Measurements from ENCODE around the gene ZFAND6. TPM values are rescaled to one million over a fixed set of nuclear protein-coding genes. Genes with fewer than 3 reads are reported as not detected.
A peak's percentile ranks its signal among the peaks of the same experiment; 100 is the strongest.
"Not testable (repeated sequence)": the region's sequence is repeated elsewhere in the genome, so short reads cannot be mapped to it uniquely, and the experiment has no call there.

The ZFAND6 gene
- total and polyA plus RNA-seq, 10 donors = 68.0 to 154 (median 89.2) TPM

DNA sequence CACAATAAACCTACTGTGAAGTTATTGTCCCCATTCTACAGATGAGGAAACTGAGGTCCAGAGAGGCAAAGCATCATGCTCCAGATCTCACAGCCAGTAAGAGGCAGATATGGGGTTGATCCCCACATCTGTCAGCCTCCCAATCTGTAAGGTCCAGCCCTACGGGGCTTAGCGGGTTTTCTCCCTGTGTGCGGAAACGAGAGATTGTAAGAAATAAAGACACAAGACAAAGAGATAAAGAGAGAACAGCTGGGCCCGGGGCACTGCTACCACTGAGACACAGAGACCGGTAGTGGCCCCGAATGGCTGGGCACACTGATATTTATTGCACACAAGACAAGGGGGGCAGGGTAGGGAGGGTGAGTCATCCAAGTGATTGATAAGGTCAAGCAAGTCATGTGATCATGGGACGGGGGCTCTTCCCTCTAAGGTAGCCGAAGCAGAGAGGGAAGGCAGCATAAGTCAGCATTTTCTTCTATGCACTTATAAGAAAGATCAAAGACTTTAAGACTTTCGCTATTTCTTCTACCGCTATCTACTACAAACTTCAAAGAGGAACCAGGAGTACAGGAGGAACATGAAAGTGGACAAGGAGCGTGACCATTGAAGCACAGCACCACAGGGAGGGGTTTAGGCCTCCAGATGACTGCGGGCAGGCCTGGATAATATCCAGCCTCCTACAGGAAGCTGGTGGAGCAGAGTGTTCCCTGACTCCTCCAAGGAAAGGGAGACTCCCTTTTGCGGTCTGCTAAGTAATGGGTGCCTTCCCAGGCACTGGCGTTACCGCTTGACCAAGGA, 96.1 kb downstream of the ZFAND6 start:
- H3K4me3 ChIP-seq; H3K27me3 ChIP-seq (replicated peaks in 1 of 7); intact Hi-C loops (cut with DNase I; ENCODE audit: low total_unique reads); DNase-seq; H3K9me3 ChIP-seq: not testable (repeated sequence)
- WGBS, 5 donors = 63 to 71% (median 68%) methylated on average over 16 of the region's 16 CpGs
- peak in 1 of 3 donors; percentile 37 for TF ChIP-seq POLR2AphosphoS5 (IDR thresholded peaks at IDR 0.05)
- Histone ChIP-seq H3K36me3 (peaks cover 0 to 18% (median 0%) of the 10 kb centered on the region in 6 donors), H3K27ac (peak overlapping the region in 5 of 8 donors; percentile 25 to 87 (median 63)), H3K4me1 (peaks cover 11 to 77% (median 36%) of the 10 kb centered on the region in 6 donors)

GRCh38 chr15:80156176-80156720, 96.8 kb downstream of the ZFAND6 start:
- H3K27me3 ChIP-seq (replicated peaks in 1 of 7) = no peaks in the 10 kb centered on the region
- peaks cover 16 to 83% (median 43%) of the 10 kb centered on the region in 6 donors for H3K4me1 ChIP-seq
- peaks cover 0 to 18% (median 0%) of the 10 kb centered on the region in 6 donors for H3K36me3 ChIP-seq
- DNase-seq = no peak
- intact Hi-C loops (cut with DNase I; ENCODE audit: low total_unique reads) = no loop called here
- no peak for TF ChIP-seq POLR2AphosphoS5 (IDR thresholded peaks at IDR 0.05)
- TF ChIP-seq, protein P1, sequence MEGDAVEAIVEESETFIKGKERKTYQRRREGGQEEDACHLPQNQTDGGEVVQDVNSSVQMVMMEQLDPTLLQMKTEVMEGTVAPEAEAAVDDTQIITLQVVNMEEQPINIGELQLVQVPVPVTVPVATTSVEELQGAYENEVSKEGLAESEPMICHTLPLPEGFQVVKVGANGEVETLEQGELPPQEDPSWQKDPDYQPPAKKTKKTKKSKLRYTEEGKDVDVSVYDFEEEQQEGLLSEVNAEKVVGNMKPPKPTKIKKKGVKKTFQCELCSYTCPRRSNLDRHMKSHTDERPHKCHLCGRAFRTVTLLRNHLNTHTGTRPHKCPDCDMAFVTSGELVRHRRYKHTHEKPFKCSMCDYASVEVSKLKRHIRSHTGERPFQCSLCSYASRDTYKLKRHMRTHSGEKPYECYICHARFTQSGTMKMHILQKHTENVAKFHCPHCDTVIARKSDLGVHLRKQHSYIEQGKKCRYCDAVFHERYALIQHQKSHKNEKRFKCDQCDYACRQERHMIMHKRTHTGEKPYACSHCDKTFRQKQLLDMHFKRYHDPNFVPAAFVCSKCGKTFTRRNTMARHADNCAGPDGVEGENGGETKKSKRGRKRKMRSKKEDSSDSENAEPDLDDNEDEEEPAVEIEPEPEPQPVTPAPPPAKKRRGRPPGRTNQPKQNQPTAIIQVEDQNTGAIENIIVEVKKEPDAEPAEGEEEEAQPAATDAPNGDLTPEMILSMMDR (IDR thresholded peaks at IDR 0.05 in 8 of 11, conservative IDR thresholded peaks at IDR 0.05 in 3 of 11) = no peak
- no peak for TF ChIP-seq POLR2A (IDR thresholded peaks at IDR 0.05)
- H3K4me3 ChIP-seq = no peak overlapping the region
- no peaks in the 10 kb centered on the region for H3K9me3 ChIP-seq
- 86 to 94% (median 92%) methylated on average over 8 of the region's 8 CpGs for WGBS, 5 donors
- peak overlapping the region in 5 of 8 donors; percentile 18 to 87 (median 51) for H3K27ac ChIP-seq

- no peak for DNase-seq
- Histone ChIP-seq H3K4me3 (no peak overlapping the region), H3K27ac (peak overlapping the region in 2 of 8 donors; percentile 18 to 51), H3K27me3 (replicated peaks in 1 of 7) (no peaks in the 10 kb centered on the region), H3K36me3 (peaks cover 0 to 18% (median 0%) of the 10 kb centered on the region in 6 donors), H3K9me3 (no peaks in the 10 kb centered on the region), H3K4me1 (peaks cover 16 to 81% (median 43%) of the 10 kb centered on the region in 6 donors)
- WGBS, 5 donors = 81 to 93% (median 87%) methylated on average over 5 of the region's 5 CpGs
- TF ChIP-seq POLR2A (IDR thresholded peaks at IDR 0.05) (no peak), POLR2AphosphoS5 (IDR thresholded peaks at IDR 0.05) (no peak)
- TF ChIP-seq, protein P1 (IDR thresholded peaks at IDR 0.05 in 8 of 11, conservative IDR thresholded peaks at IDR 0.05 in 3 of 11) = no peak
- intact Hi-C loops (cut with DNase I; ENCODE audit: low total_unique reads) = no loop called here
Measured at GRCh38 chr15:80157215-80157614, 97.7 kb downstream of the ZFAND6 start.

DNA sequence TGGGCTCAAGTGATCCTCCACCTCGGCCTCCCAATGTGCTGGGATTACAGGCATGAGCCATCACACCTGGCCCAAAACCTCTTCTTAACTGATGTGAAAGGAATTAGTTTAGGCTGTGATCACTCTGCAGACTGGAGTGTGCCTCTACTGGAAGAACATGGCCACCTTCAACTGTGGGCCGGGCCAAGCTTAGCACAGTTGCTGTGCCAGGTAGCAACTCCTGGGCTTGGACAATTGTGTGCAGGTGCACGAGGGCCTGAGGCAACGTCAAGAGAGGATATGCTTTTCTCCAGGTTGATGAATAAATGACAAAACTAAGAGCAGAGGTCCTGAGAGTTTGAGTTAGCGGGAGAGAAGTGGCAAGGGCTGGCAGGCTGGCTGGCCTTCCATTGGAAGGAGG, 99.8 kb downstream of the ZFAND6 start:
- Histone ChIP-seq H3K27ac (peak overlapping the region in 1 of 8 donors; percentile 76), H3K36me3 (peaks cover 0 to 30% (median 0%) of the 10 kb centered on the region in 6 donors), H3K9me3 (no peaks in the 10 kb centered on the region), H3K27me3 (replicated peaks in 1 of 7) (no peaks in the 10 kb centered on the region), H3K4me1 (peaks cover 5 to 66% (median 34%) of the 10 kb centered on the region in 6 donors), H3K4me3 (no peak overlapping the region)
- DNase-seq = no peak
- intact Hi-C loops (cut with DNase I; ENCODE audit: low total_unique reads) = no loop called here
- no peak for TF ChIP-seq POLR2A (IDR thresholded peaks at IDR 0.05)
- no peak for TF ChIP-seq POLR2AphosphoS5 (IDR thresholded peaks at IDR 0.05)
- TF ChIP-seq, protein P1 (IDR thresholded peaks at IDR 0.05 in 8 of 11, conservative IDR thresholded peaks at IDR 0.05 in 3 of 11) = no peak
- WGBS, 5 donors = 91 to 96% (median 95%) methylated on average over 5 of the region's 5 CpGs
